SK-N-SH (cell line): ENCODE measurements around the gene PXDN. TPM values are rescaled to one million over a fixed set of nuclear protein-coding genes. Genes with fewer than 3 reads are reported as not detected.

Experiments used
- CTCF ChIA-PET: fragments of 300-600, 350-600 bp; formaldehyde crosslinking; extraction: SDS; loops from one replicate; lab custom pipeline; 2021; lab: Yijun Ruan, JAX
- POLR2A ChIA-PET: fragments of 350-600 bp; sonication (Branson Sonifier 250); formaldehyde crosslinking; extraction: SDS; loops from one replicate; lab custom pipeline; 2020; ENCODE audit warnings: antibody characterized with exemption, inconsistent platforms; lab: Yijun Ruan, JAX
- DNase-seq: peaks from one replicate; pipeline ENCODE4 v3.0.0; 2012
- H2AFZ ChIP-seq: fragments of 200-600 bp; sonication (generic); 2 replicates; pipeline ENCODE4 v1.8.1; 2016; ENCODE audit warnings: antibody characterized with exemption, mild to moderate bottlenecking, low read depth
- H3F3A ChIP-seq: fragments of 200-600 bp; sonication (generic); replicated peaks from 2 replicates; pipeline ENCODE3; 2016; ENCODE audit warnings: antibody characterized with exemption, mild to moderate bottlenecking; ENCODE audit not compliant: insufficient read depth
- H3K27ac ChIP-seq, 2 experiments: fragments of 200-500 bp in 1 of 2; fragments of 200-600 bp in 1 of 2; sonication (Bioruptor generic) in 1 of 2; sonication (generic), shearing (Covaris generic) in 1 of 2; 2 replicates each; pipeline versions ENCODE4 v1.5.1 to v1.6.1; 2014 to 2016; ENCODE audit warnings: low read depth in 2 of 2, inconsistent platforms in 1 of 2, low read length in 1 of 2, mild to moderate bottlenecking in 1 of 2, mixed read lengths in 1 of 2
- H3K27me3 ChIP-seq: fragments of 200-600 bp; sonication (generic), shearing (Covaris generic); 2 replicates; pipeline ENCODE4 v1.6.1; 2016; ENCODE audit warnings: mixed run types; ENCODE audit not compliant: insufficient read depth
- H3K36me3 ChIP-seq, 2 experiments: fragments of 200-500 bp in 1 of 2; fragments of 200-600 bp in 1 of 2; sonication (Bioruptor generic) in 1 of 2; sonication (generic) in 1 of 2; replicated peaks in 1 of 2; 2 replicates each; pipeline versions ENCODE3 to v1.5.1; 2014 to 2016; ENCODE audit warnings: low read length in 1 of 2, mild to moderate bottlenecking in 1 of 2; ENCODE audit not compliant: insufficient read depth in 2 of 2, control insufficient read depth in 1 of 2
- H3K4me1 ChIP-seq, 2 experiments: fragments of 200-500 bp in 1 of 2; fragments of 200-600 bp in 1 of 2; sonication (Bioruptor generic) in 1 of 2; sonication (generic), shearing (Covaris generic) in 1 of 2; 2 replicates each; pipeline versions ENCODE4 v1.5.1 to v1.6.1; 2014 to 2016; ENCODE audit warnings: low read depth in 1 of 2, low read length in 1 of 2, mixed run types in 1 of 2; ENCODE audit not compliant: insufficient read depth in 2 of 2, control insufficient read depth in 1 of 2
- H3K4me2 ChIP-seq: fragments of 200-600 bp; sonication (generic), shearing (Covaris generic); 2 replicates; pipeline ENCODE4 v1.6.1; 2017; ENCODE audit warnings: mixed run types
- H3K4me3 ChIP-seq, 2 experiments: fragments of 200-500 bp in 1 of 2; fragments of 200-600 bp in 1 of 2; sonication (Bioruptor generic) in 1 of 2; sonication (generic), shearing (Covaris generic) in 1 of 2; 2 replicates each; pipeline versions ENCODE4 v1.5.1 to v1.8.1; 2014 to 2016; ENCODE audit warnings: low read depth in 2 of 2, inconsistent platforms in 1 of 2, low read length in 1 of 2, mild to moderate bottlenecking in 1 of 2, mixed read lengths in 1 of 2, moderate library complexity in 1 of 2
- H3K79me2 ChIP-seq: fragments of 200-600 bp; sonication (generic); 2 replicates; pipeline ENCODE4 v1.8.1; 2017; ENCODE audit warnings: mild to moderate bottlenecking; ENCODE audit not compliant: insufficient read depth
- H3K9ac ChIP-seq: fragments of 200-600 bp; sonication (generic); 2 replicates; pipeline ENCODE4 v1.6.1; 2017; ENCODE audit warnings: mixed run types
- H3K9me2 ChIP-seq: fragments of 200-600 bp; sonication (generic); 2 replicates; pipeline ENCODE4 v1.6.1; 2017; ENCODE audit warnings: mixed run types
- H3K9me3 ChIP-seq: fragments of 200-600 bp; sonication (generic); 2 replicates; pipeline ENCODE4 v1.6.1; 2017; ENCODE audit warnings: mixed run types, mild to moderate bottlenecking, moderate library complexity
- H4K20me1 ChIP-seq: fragments of 200-600 bp; sonication (generic); 2 replicates; pipeline ENCODE4 v1.6.1; 2017; ENCODE audit warnings: mild to moderate bottlenecking, mixed run types; ENCODE audit not compliant: insufficient read depth
- EZH2phosphoT487 ChIP-seq: fragments of 200-600 bp; sonication (generic); IDR thresholded peaks from 2 replicates; pipeline ENCODE4 v1.6.1; 2017; ENCODE audit warnings: low read depth, mixed run types, mild to moderate bottlenecking, antibody characterized with exemption, moderate library complexity, borderline replicate concordance
- FOXM1 ChIP-seq: IDR thresholded peaks from 2 replicates; pipeline ENCODE4 v1.4.0; 2012; ENCODE audit warnings: low read depth, mild to moderate bottlenecking
- IRF3 ChIP-seq: fragments of 150-350 bp; IDR thresholded peaks from 2 replicates; pipeline ENCODE4 v1.6.1; 2016; ENCODE audit warnings: mild to moderate bottlenecking, low read depth, low read length
- JUND ChIP-seq: IDR thresholded peaks from 2 replicates; pipeline ENCODE4 v1.4.0; 2012
- NRF1 ChIP-seq: IDR thresholded peaks from 2 replicates; pipeline ENCODE4 v1.6.1; 2012; ENCODE audit warnings: low read depth, mild to moderate bottlenecking, low read length
- RAD21 ChIP-seq: IDR thresholded peaks from 2 replicates; pipeline ENCODE4 v1.6.1; 2012; ENCODE audit warnings: mild to moderate bottlenecking, low read length
- RXRA ChIP-seq: IDR thresholded peaks from 2 replicates; pipeline ENCODE4 v1.4.0; 2012; ENCODE audit warnings: low read depth, mild to moderate bottlenecking, borderline replicate concordance
- SMC3 ChIP-seq: IDR thresholded peaks from 2 replicates; pipeline ENCODE4 v1.6.1; 2012; ENCODE audit warnings: low read depth, low read length, improper control_type of control experiment
- TCF12 ChIP-seq: IDR thresholded peaks from 2 replicates; pipeline ENCODE4 v1.4.0; 2012
- USF2 ChIP-seq: fragments of 150-350 bp; IDR thresholded peaks from 2 replicates; pipeline ENCODE4 v1.6.1; 2017; ENCODE audit warnings: antibody characterized with exemption, low read length, low read depth, borderline replicate concordance
- YY1 ChIP-seq: IDR thresholded peaks from 2 replicates; pipeline ENCODE4 v1.4.0; 2012; ENCODE audit warnings: low read depth, mild to moderate bottlenecking
- WGBS: methylation state at CpG from one replicate; pipeline ENCODE4 v1.1.6; 2017; ENCODE audit warnings: low lambda C conversion rate; 5-methylcytosine and 5-hydroxymethylcytosine counted together
- polyA plus RNA-seq, 3 experiments: library from polyadenylated mRNA; depleted of rRNA; stranded (reverse); fragments of >200 nt; gene quantifications; 2 replicates each; pipeline ENCODE4 v1.2.3, GENCODE V29; 2012
- TF ChIP-seq, protein P1 (sequence below): IDR thresholded peaks from 2 replicates; pipeline ENCODE4 v1.4.0; 2012; ENCODE audit warnings: low read depth

Gene PXDN
- polyA plus RNA-seq, 1 of the 3 experiments (the other 2 are of a cell fraction): 146 TPM

- TF ChIP-seq USF2 (no peak), RAD21 (no peak), NRF1 (no peak), YY1 (no peak)
Observed at GRCh38 chr2:1621041-1621440, 123.3 kb downstream of the PXDN start (continued).

GRCh38 chr2:1620081-1620480 lies 124.2 kb downstream of the PXDN start:
- CTCF ChIA-PET: interaction anchor here (1.0 kb wide), 2 partner anchors 13 to 14 kb away, joined by 3 to 4 read pairs; no protein-coding TSS in a partner anchor
- 80% methylated on average over 11 of the region's 11 CpGs for WGBS

More at GRCh38 chr2:1620081-1620480, 124.2 kb downstream of the PXDN start:
- Histone ChIP-seq H2AFZ (no peak overlapping the region), H3K4me2 (no peak overlapping the region), H3K9ac (no peak overlapping the region), H3K36me3 (no peaks in the 10 kb centered on the region), H3K9me2 (no peaks in the 10 kb centered on the region), H3K27ac (no peak overlapping the region), H3K4me1 (peaks cover 0 to 22% of the 10 kb centered on the region in 2 experiments; a peak in 1 of 4 replicates), H4K20me1 (no peaks in the 10 kb centered on the region), H3F3A (no peaks in the 10 kb centered on the region), H3K4me3 (no peak overlapping the region), H3K9me3 (no peaks in the 10 kb centered on the region), H3K79me2 (no peaks in the 10 kb centered on the region), H3K27me3 (no peaks in the 10 kb centered on the region)
- no peak for DNase-seq
- TF ChIP-seq, protein P1, sequence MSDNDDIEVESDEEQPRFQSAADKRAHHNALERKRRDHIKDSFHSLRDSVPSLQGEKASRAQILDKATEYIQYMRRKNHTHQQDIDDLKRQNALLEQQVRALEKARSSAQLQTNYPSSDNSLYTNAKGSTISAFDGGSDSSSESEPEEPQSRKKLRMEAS: no peak
- no peak for TF ChIP-seq RAD21
- TF ChIP-seq JUND: no peak
- no peak for TF ChIP-seq RXRA
- no peak for TF ChIP-seq SMC3
- no peak for TF ChIP-seq USF2
- no peak for TF ChIP-seq FOXM1
- TF ChIP-seq NRF1: no peak
- no peak for TF ChIP-seq IRF3
- no peak for TF ChIP-seq TCF12
- no peak for TF ChIP-seq EZH2phosphoT487
- POLR2A ChIA-PET: no interaction called here
